HG03558 (cell line): ENCODE results near the gene NMRK2.
A peak's percentile ranks its signal among the peaks of the same experiment; 100 is the strongest.
"Not testable (repeated sequence)": the region's sequence is repeated elsewhere in the genome, so short reads cannot be mapped to it uniquely, and the experiment has no call there.

Experiments used
- ATAC-seq: cut with Tn5 transposase; IDR thresholded peaks from one replicate; pipeline ENCODE4 v1.9.1; 2021; ENCODE audit warnings: moderate number of reproducible peaks; ENCODE audit not compliant: unreplicated experiment; ENCODE audit errors: extremely low read depth

The NMRK2 gene

GRCh38 chr19:3963458-3964255 is 30.8 kb downstream of the NMRK2 start:
- ATAC-seq: no peak

- ATAC-seq: no peak
Measured at GRCh38 chr19:3964256-3965194, 31.7 kb downstream of the NMRK2 start.

- no peak for ATAC-seq
Measured at GRCh38 chr19:3966051-3967017, 33.5 kb downstream of the NMRK2 start.

GRCh38 chr19:3967983-3968382 is 35.1 kb downstream of the NMRK2 start:
- not testable (repeated sequence) for ATAC-seq

- no peak for ATAC-seq
Measured at GRCh38 chr19:3968556-3969434, 35.9 kb downstream of the NMRK2 start.

GRCh38 chr19:3969435-3970312 is 36.8 kb downstream of the NMRK2 start:
- no peak for ATAC-seq

- ATAC-seq: no peak
Measured at GRCh38 chr19:3970313-3970807, 37.5 kb downstream of the NMRK2 start.

GRCh38 chr19:3970808-3971598 is 38.1 kb downstream of the NMRK2 start, which contains the start of gene DAPK3:
DAPK3 (minus strand) TSS chr19:3971099; CDS start chr19:3969735, 1,364 bp downstream.
- ATAC-seq: peak; percentile 84

- no peak for ATAC-seq
Measured at GRCh38 chr19:3975144-3975543, 42.3 kb downstream of the NMRK2 start.

- ATAC-seq: no peak
Measured at GRCh38 chr19:3975637-3976087, 42.8 kb downstream of the NMRK2 start.

- no peak for ATAC-seq
Measured at GRCh38 chr19:3976495-3977241, 43.8 kb downstream of the NMRK2 start.

- ATAC-seq: no peak
Measured at GRCh38 chr19:3977242-3978143, 44.6 kb downstream of the NMRK2 start.

- no peak for ATAC-seq
Measured at GRCh38 chr19:3978145-3978544, 45.3 kb downstream of the NMRK2 start.

GRCh38 chr19:3979289-3979673 is 46.4 kb downstream of the NMRK2 start:
- ATAC-seq: no peak

- ATAC-seq: no peak
Measured at GRCh38 chr19:3979674-3980352, 46.9 kb downstream of the NMRK2 start.
